ENCODE results near the gene TCEANC2.

DNA sequence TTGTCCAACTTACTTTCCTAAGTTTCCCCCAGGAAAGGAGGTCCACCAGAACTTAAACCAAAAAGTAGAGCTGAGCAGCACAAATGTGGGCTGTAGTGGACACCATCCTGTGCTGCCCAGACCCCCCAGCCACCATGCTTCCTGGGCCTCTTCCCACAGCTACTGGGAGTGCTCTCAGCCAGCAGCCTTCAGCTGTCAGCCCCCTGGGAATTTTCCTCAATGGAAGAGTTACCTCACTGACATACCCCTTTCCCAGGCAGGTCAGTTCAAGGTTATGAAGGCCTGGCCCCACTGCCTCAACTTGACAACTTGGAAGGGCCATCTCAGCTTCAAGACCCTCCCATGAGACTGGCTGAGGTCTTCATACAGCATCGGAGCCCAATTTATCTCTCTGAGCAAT lies 51.7 kb downstream of the TCEANC2 start:
- TF ChIP-seq TAF1 (IDR thresholded peaks at IDR 0.05; ENCODE audit: borderline replicate concordance, insufficient read depth, low read length) (no peak), POLR2AphosphoS5 (IDR thresholded peaks at IDR 0.05; ENCODE audit: low read depth, low read length) (no peak)
